SU-DHL-6 (cell line): ENCODE data around the gene METTL17.

Source experiments
- H2AFZ ChIP-seq: fragments of 200-600 bp; sonication (generic); 2 replicates; pipeline ENCODE4 v1.6.1; 2014; ENCODE audit warnings: low read depth, mild to moderate bottlenecking, moderate library complexity, mixed read lengths, antibody characterized with exemption, low read length; ENCODE audit not compliant: severe bottlenecking
- H3F3A ChIP-seq: fragments of 200-600 bp; shearing (Covaris generic); 2 replicates; pipeline ENCODE4 v1.6.0; 2016; ENCODE audit warnings: antibody characterized with exemption, mild to moderate bottlenecking; ENCODE audit not compliant: insufficient read depth
- H3K27ac ChIP-seq: fragments of 200-600 bp; sonication (generic); 2 replicates; pipeline ENCODE4 v1.5.1; 2016; ENCODE audit warnings: low read depth, mild to moderate bottlenecking, low read length, moderate library complexity, mixed read lengths
- H3K27me3 ChIP-seq: fragments of 200-600 bp; sonication (generic), shearing (Covaris generic); 2 replicates; pipeline ENCODE4 v1.6.0; 2014; ENCODE audit warnings: mild to moderate bottlenecking, low read length
- H3K36me3 ChIP-seq: fragments of 200-600 bp; sonication (generic); 2 replicates; pipeline ENCODE4 v1.6.1; 2014; ENCODE audit warnings: mild to moderate bottlenecking, low read length, mixed read lengths
- H3K4me2 ChIP-seq: fragments of 300-600, 200-600 bp; shearing (Covaris generic), sonication (generic); 2 replicates; pipeline ENCODE4 v1.6.0; 2014; ENCODE audit warnings: low read length, low read depth, mild to moderate bottlenecking; ENCODE audit not compliant: poor library complexity, severe bottlenecking
- H3K4me3 ChIP-seq: fragments of 200-600 bp; sonication (generic); 2 replicates; pipeline ENCODE4 v1.5.1; 2014; ENCODE audit warnings: antibody characterized with exemption, low read length, mild to moderate bottlenecking, mixed read lengths; ENCODE audit not compliant: insufficient read depth, poor library complexity, severe bottlenecking
- H3K79me2 ChIP-seq: fragments of 200-600 bp; sonication (generic); 2 replicates; pipeline ENCODE4 v1.6.1; 2014; ENCODE audit warnings: mild to moderate bottlenecking, low read length, moderate library complexity; ENCODE audit not compliant: insufficient read depth
- H3K9ac ChIP-seq: fragments of 200-600 bp; sonication (generic); 2 replicates; pipeline ENCODE4 v1.7.0; 2014; ENCODE audit warnings: mild to moderate bottlenecking, low read length
- H3K9me2 ChIP-seq: fragments of 200-600 bp; sonication (generic); replicated peaks from 2 replicates; pipeline ENCODE4 v1.6.1; 2014; ENCODE audit warnings: low read length; ENCODE audit not compliant: insufficient read depth
- H3K9me3 ChIP-seq: fragments of 200-600 bp; sonication (generic); 2 replicates; pipeline ENCODE4 v1.6.1; 2014; ENCODE audit warnings: low read length, mixed read lengths; ENCODE audit not compliant: insufficient read depth
- H4K20me1 ChIP-seq: fragments of 200-600 bp; sonication (generic); 2 replicates; pipeline ENCODE4 v1.6.1; 2014; ENCODE audit warnings: low read depth, mild to moderate bottlenecking, antibody characterized with exemption, low read length, moderate library complexity, mixed read lengths
- EZH2phosphoT487 ChIP-seq: fragments of 200-600 bp; sonication (generic), shearing (Covaris generic); conservative IDR thresholded peaks from 2 replicates; pipeline ENCODE4 v1.6.1; 2018; ENCODE audit warnings: mild to moderate bottlenecking, antibody characterized with exemption, low read length, moderate library complexity, mixed read lengths
- TF ChIP-seq, protein P1 (sequence below): fragments of 200-600 bp; sonication (generic); IDR thresholded peaks from one replicate; pipeline ENCODE4 v1.5.1; 2017; ENCODE audit warnings: antibody characterized with exemption, mild to moderate bottlenecking, low read length, moderate library complexity; ENCODE audit not compliant: insufficient read depth, poor library complexity, severe bottlenecking

METTL17 gene

DNA sequence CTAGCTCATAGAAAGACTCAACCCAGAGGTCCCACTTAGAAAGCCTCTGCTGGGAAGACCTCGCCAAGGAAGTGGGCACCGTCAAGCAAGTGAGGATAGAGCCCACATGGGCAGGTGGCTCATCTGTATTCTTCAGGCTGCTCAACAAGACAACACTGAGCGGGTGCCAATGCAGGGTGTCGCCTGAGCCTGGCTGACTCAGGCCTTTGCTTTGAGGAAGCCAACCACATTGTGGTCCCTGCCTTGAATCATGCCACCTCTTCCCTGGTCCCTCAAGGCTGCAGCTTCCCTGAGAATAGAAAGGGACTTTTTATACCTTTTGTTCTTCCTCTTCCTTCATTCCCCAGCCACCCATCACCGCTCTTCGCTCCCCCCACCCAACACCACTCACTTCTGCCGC is 47.0 kb downstream of the METTL17 start:
- no peak overlapping the region for H3K9ac ChIP-seq
- H3K79me2 ChIP-seq: no peaks in the 10 kb centered on the region
- no peak overlapping the region for H3K27ac ChIP-seq
- no peaks in the 10 kb centered on the region for H3K27me3 ChIP-seq
- TF ChIP-seq, protein P1, sequence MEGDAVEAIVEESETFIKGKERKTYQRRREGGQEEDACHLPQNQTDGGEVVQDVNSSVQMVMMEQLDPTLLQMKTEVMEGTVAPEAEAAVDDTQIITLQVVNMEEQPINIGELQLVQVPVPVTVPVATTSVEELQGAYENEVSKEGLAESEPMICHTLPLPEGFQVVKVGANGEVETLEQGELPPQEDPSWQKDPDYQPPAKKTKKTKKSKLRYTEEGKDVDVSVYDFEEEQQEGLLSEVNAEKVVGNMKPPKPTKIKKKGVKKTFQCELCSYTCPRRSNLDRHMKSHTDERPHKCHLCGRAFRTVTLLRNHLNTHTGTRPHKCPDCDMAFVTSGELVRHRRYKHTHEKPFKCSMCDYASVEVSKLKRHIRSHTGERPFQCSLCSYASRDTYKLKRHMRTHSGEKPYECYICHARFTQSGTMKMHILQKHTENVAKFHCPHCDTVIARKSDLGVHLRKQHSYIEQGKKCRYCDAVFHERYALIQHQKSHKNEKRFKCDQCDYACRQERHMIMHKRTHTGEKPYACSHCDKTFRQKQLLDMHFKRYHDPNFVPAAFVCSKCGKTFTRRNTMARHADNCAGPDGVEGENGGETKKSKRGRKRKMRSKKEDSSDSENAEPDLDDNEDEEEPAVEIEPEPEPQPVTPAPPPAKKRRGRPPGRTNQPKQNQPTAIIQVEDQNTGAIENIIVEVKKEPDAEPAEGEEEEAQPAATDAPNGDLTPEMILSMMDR: no peak
- no peak for TF ChIP-seq EZH2phosphoT487
- no peak overlapping the region for H3K4me3 ChIP-seq
- no peaks in the 10 kb centered on the region for H3F3A ChIP-seq
- H3K9me3 ChIP-seq: no peaks in the 10 kb centered on the region
- no peaks in the 10 kb centered on the region for H3K9me2 ChIP-seq
- H2AFZ ChIP-seq: no peak overlapping the region
- H4K20me1 ChIP-seq: no peaks in the 10 kb centered on the region
- H3K36me3 ChIP-seq: no peaks in the 10 kb centered on the region
- no peak overlapping the region for H3K4me2 ChIP-seq

DNA sequence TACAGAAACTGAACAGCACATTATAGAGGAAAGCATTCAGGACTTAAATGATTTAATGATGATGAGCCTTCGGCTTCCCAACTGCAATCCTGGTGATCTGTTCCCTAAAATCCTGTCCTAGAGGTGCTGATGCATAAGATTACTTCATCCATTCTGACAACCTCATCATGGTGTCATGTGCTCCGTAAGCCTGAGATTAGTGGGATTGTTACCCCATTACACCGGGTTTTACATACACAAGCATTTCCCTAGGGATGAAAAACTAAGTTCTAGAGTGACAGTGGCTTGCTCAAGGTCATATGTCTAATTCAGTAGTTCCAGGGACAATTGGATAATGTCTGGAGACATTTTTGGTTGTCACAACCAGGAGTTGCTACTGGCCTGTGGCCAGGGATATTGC is 47.4 kb downstream of the METTL17 start:
- H3K4me3 ChIP-seq: no peak overlapping the region
- H2AFZ ChIP-seq: no peak overlapping the region
- no peaks in the 10 kb centered on the region for H3K27me3 ChIP-seq
- no peaks in the 10 kb centered on the region for H3F3A ChIP-seq
- no peak overlapping the region for H3K27ac ChIP-seq
- H3K9me2 ChIP-seq: no peaks in the 10 kb centered on the region
- no peaks in the 10 kb centered on the region for H3K79me2 ChIP-seq
- H3K9ac ChIP-seq: no peak overlapping the region
- H3K36me3 ChIP-seq: no peaks in the 10 kb centered on the region
- H4K20me1 ChIP-seq: no peaks in the 10 kb centered on the region
- no peaks in the 10 kb centered on the region for H3K9me3 ChIP-seq
- no peak overlapping the region for H3K4me2 ChIP-seq
- no peak for TF ChIP-seq EZH2phosphoT487
- TF ChIP-seq, protein P1: no peak

DNA sequence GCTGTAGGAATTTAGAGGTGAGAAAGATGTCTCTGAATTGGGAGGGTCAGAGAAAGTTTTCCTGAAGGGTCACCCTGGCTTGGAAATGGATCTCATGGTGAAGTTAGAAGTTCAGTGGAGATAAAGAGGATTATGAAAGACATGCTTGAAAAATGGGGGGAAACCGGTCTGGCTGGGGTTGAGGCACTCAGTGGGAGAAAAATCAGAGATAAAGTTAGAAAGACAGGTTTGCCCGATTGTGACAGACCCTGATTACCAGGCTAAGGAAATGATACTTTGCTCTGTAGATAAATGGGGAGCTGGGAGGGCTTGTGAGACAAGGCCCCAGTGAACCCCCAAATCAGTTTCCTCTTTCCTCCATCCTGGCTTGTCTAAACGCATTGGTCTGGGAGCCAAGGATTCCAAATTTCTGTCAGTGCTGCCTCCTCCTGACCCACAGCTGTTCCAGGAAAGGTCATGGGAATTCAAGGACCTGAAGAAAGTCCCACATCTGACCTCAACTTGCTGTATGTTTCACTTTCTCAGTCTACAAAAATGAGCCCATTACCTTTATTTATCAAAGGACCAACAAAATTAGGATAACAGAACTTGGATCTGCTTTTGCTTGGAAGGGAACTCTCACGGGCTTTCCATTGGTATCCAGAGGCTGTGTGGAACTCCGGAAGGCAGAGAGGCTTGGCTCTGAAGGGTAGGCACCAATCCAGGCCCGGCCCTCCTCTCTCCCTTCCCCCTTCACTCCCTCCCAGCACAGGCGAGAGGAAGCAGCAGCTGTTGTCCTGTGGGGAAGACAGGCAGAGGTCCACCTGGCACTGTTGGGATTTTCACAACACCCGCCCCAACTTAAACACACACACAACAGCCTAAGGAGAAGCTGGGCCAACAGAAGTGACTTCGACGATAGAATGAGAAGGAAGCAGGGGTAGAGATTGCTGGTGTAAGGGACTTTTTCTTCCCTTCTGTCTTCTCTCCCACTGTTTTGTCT is 49.0 kb downstream of the METTL17 start:
- Histone ChIP-seq H3K4me2 (no peak overlapping the region), H3F3A (no peaks in the 10 kb centered on the region), H3K9ac (no peak overlapping the region), H3K27ac (no peak overlapping the region), H3K9me3 (no peaks in the 10 kb centered on the region), H4K20me1 (no peaks in the 10 kb centered on the region), H3K79me2 (no peaks in the 10 kb centered on the region), H3K4me3 (no peak overlapping the region), H3K27me3 (no peaks in the 10 kb centered on the region), H3K9me2 (no peaks in the 10 kb centered on the region), H2AFZ (no peak overlapping the region), H3K36me3 (no peaks in the 10 kb centered on the region)
- TF ChIP-seq, protein P1: no peak
- no peak for TF ChIP-seq EZH2phosphoT487
